SH-SY5Y (cell line): ENCODE data around the gene RERE.

Source experiments
- GATA2 ChIP-seq: IDR thresholded peaks from 2 replicates; pipeline ENCODE4 v1.6.1; 2011; ENCODE audit warnings: mild to moderate bottlenecking, low read depth, low read length
- GATA3 ChIP-seq: IDR thresholded peaks from 2 replicates; pipeline ENCODE4 v1.6.1; 2011; ENCODE audit warnings: low read depth, mild to moderate bottlenecking, low read length, moderate library complexity

GRCh38 chr1:8358897-8359616, 458.4 kb downstream of the RERE start:
- TF ChIP-seq GATA2 (no peak), GATA3 (no peak)
